Neutrophil (primary cell): ENCODE measurements around the gene KIF1B.

Experiments
- H3K27ac ChIP-seq: fragments of 200-600 bp; sonication (generic); 2 replicates; pipeline ENCODE4 v1.5.1; 2016; ENCODE audit warnings: mild to moderate bottlenecking, moderate library complexity
- H3K27me3 ChIP-seq: fragments of 200-600 bp; sonication (generic); 2 replicates; pipeline ENCODE4 v1.6.0; 2016; ENCODE audit warnings: mild to moderate bottlenecking
- H3K36me3 ChIP-seq: fragments of 200-600 bp; sonication (generic); 2 replicates; pipeline ENCODE4 v1.5.1; 2017
- H3K4me1 ChIP-seq, 2 experiments: fragments of 200-600 bp in 1 of 2; sonication (generic) in 1 of 2; 1 replicate in 1 of 2; 2 replicates in 1 of 2; pipeline versions ENCODE4 v1.5.1 to v1.6.1; 2013 to 2016; ENCODE audit warnings: low read depth in 1 of 2, low read length in 1 of 2, mild to moderate bottlenecking in 1 of 2, moderate library complexity in 1 of 2; ENCODE audit not compliant: control insufficient read depth in 1 of 2, insufficient read depth in 1 of 2
- H3K4me3 ChIP-seq, 2 experiments: fragments of 200-600 bp in 1 of 2; sonication (generic) in 1 of 2; 1 replicate in 1 of 2; 2 replicates in 1 of 2; pipeline ENCODE4 v1.5.1; 2013 to 2016; ENCODE audit warnings: low read depth in 1 of 2, low read length in 1 of 2, mild to moderate bottlenecking in 1 of 2, moderate library complexity in 1 of 2
- H3K9me3 ChIP-seq: fragments of 200-600 bp; sonication (generic); 2 replicates; pipeline ENCODE4 v1.5.1; 2016
- CTCF ChIP-seq: fragments of 200-600 bp; sonication (generic); IDR thresholded peaks from 2 replicates; pipeline ENCODE4 v1.5.1; 2016; ENCODE audit warnings: antibody characterized with exemption

KIF1B gene

GRCh38 chr1:10170239-10170574, 40.2 kb upstream of the KIF1B start:
- TF ChIP-seq CTCF = no peak
- Histone ChIP-seq H3K27ac (peak overlapping the region; percentile 35), H3K27me3 (no peaks in the 10 kb centered on the region), H3K4me1 (peaks cover 0 to 7% of the 10 kb centered on the region in 2 experiments), H3K9me3 (no peaks in the 10 kb centered on the region), H3K36me3 (peaks cover 95% of the 10 kb centered on the region), H3K4me3 (no peak overlapping the region)

- H3K36me3 ChIP-seq = peaks cover 91% of the 10 kb centered on the region
- H3K27me3 ChIP-seq = no peaks in the 10 kb centered on the region
- no peak overlapping the region for H3K27ac ChIP-seq
- H3K4me3 ChIP-seq = no peak overlapping the region
- no peaks in the 10 kb centered on the region for H3K9me3 ChIP-seq
- H3K4me1 ChIP-seq = peaks cover 0 to 7% of the 10 kb centered on the region in 2 experiments
- TF ChIP-seq CTCF = no peak
Observed at GRCh38 chr1:10171105-10171767, 39.1 kb upstream of the KIF1B start.

DNA sequence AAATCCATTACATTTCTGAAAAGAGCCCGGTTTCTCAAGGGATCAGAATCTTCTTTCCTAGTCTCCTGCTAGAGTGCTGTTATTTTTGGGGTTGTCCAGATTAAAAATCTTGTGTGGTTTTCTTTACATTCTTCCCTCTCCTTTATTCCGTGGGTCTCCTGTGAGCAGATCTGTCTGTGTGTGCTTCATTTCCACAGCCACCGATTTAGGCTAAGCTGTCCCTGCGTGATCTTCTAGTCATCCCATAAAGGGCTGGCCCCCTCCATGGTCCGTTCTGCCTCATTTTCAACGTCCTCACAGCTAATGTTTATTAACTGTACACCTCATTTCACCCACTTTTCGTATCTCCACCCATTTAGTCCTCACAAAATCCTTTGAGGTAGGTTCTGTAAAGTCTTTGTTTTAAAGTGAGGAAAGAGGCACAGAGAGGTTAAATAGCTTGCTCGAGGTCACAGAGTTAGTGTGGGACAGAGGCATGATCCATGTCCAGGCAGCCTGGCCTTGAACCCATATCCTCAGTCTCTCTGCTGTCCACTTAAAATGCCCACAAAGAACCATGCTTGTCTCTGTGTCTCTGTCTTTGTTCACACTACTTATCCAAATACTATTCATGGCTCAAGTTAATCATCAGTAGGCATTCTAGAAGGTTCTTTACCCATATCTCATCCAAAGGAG, 38.2 kb upstream of the KIF1B start:
- TF ChIP-seq CTCF = no peak
- H3K9me3 ChIP-seq = no peaks in the 10 kb centered on the region

DNA sequence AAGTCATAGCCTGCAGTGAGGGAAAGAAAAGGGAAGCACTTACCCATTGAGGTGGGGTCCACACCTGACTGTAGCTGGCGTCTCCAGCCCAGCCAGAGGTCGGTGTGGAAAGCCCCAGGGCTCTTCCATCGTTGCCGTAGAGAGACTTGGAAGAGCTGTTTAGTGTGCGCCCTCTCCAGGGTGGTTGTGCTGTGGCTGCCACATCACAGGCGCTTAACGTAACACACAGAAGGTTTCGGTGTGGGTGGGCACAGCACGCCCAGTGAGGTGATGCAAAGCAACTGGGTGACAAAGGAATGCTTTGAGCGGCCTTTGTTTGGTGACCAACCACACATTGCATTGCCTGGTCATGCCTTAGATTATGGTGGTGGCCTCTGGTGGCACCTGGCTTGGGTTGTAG, 36.8 kb upstream of the KIF1B start:
- no peak for TF ChIP-seq CTCF
- peaks cover 0 to 7% of the 10 kb centered on the region in 2 experiments for H3K4me1 ChIP-seq
- H3K9me3 ChIP-seq = no peaks in the 10 kb centered on the region
- H3K4me3 ChIP-seq = no peak overlapping the region
- H3K27me3 ChIP-seq = no peaks in the 10 kb centered on the region
- H3K27ac ChIP-seq = no peak overlapping the region
- peaks cover 84% of the 10 kb centered on the region for H3K36me3 ChIP-seq

More for the DNA sequence above, 38.2 kb upstream of the KIF1B start:
- no peak overlapping the region for H3K4me3 ChIP-seq
- peaks cover 0 to 7% of the 10 kb centered on the region in 2 experiments for H3K4me1 ChIP-seq
- H3K36me3 ChIP-seq = peaks cover 85% of the 10 kb centered on the region
- H3K27ac ChIP-seq = no peak overlapping the region
- no peaks in the 10 kb centered on the region for H3K27me3 ChIP-seq

- no peaks in the 10 kb centered on the region for H3K27me3 ChIP-seq
- H3K4me3 ChIP-seq = no peak overlapping the region
- H3K36me3 ChIP-seq = peaks cover 75% of the 10 kb centered on the region
- no peak for TF ChIP-seq CTCF
- no peaks in the 10 kb centered on the region for H3K4me1 ChIP-seq
- H3K27ac ChIP-seq = no peak overlapping the region
- no peaks in the 10 kb centered on the region for H3K9me3 ChIP-seq
Observed at GRCh38 chr1:10177876-10178275, 32.5 kb upstream of the KIF1B start.
